Fibroblast of pulmonary artery (primary cell): Measurements from ENCODE around the gene DNAJC15.
"Not testable (repeated sequence)": the region's sequence is repeated elsewhere in the genome, so short reads cannot be mapped to it uniquely, and the experiment has no call there.

Experiments
- DNase-seq: peaks from one replicate; pipeline ENCODE4 v3.0.0-alpha.2; 2010; ENCODE audit warnings: low read depth
- H3K4me3 ChIP-seq: replicated peaks from 2 replicates; pipeline ENCODE4 v1.5.1; 2011; ENCODE audit warnings: low read depth, mild to moderate bottlenecking, control low read depth, low read length, moderate library complexity
- CTCF ChIP-seq: IDR thresholded peaks from 2 replicates; pipeline ENCODE4 v1.5.1; 2011; ENCODE audit warnings: mild to moderate bottlenecking, control low read depth, low read length, inconsistent platforms; ENCODE audit errors: missing control alignments

DNAJC15 gene

GRCh38 chr13:42985312-42986175 lies 37.8 kb upstream of the DNAJC15 start:
- H3K4me3 ChIP-seq: no peak overlapping the region
- DNase-seq: no peak
- no peak for TF ChIP-seq CTCF

GRCh38 chr13:42986176-42986574 lies 37.2 kb upstream of the DNAJC15 start:
- no peak for TF ChIP-seq CTCF

GRCh38 chr13:42990291-42991232 lies 32.8 kb upstream of the DNAJC15 start:
- no peak overlapping the region for H3K4me3 ChIP-seq
- no peak for TF ChIP-seq CTCF
- no peak for DNase-seq

More at GRCh38 chr13:42986176-42986574, 37.2 kb upstream of the DNAJC15 start:
- no peak overlapping the region for H3K4me3 ChIP-seq
- DNase-seq: no peak

- H3K4me3 ChIP-seq: peak overlapping the region; percentile 60
- not testable (repeated sequence) for DNase-seq
Measured at GRCh38 chr13:42991233-42991897, 32.0 kb upstream of the DNAJC15 start.

- TF ChIP-seq CTCF: no peak
- peak within 1 kb of the TSS; percentile 60 for H3K4me3 ChIP-seq
- peak; percentile 71 for DNase-seq
Measured at GRCh38 chr13:42991898-42992763, 31.3 kb upstream of the DNAJC15 start, which contains the start of gene EPSTI1. Gene EPSTI1, minus strand, starts transcription at chr13:42992241. Its CDS starts 76 bp downstream, at chr13:42992165.

GRCh38 chr13:42992764-42993122 lies 30.6 kb upstream of the DNAJC15 start:
- DNase-seq: no peak

More at GRCh38 chr13:42992764-42993122, 30.6 kb upstream of the DNAJC15 start:
- no peak overlapping the region for H3K4me3 ChIP-seq
- TF ChIP-seq CTCF: no peak
